ENCODE results near the gene CYP3A5. TPM values are rescaled to one million over a fixed set of nuclear protein-coding genes. Genes with fewer than 3 reads are reported as not detected.
"Not testable (repeated sequence)": the region's sequence is repeated elsewhere in the genome, so short reads cannot be mapped to it uniquely, and the experiment has no call there.

Gene CYP3A5
- total RNA-seq, 1 donor from 2014 or later, result 0.43 TPM

GRCh38 chr7:99644431-99644830, 35.4 kb downstream of the CYP3A5 start:
- intact Hi-C loops (cut with DNase I), result no loop called here
- Histone ChIP-seq H3K4me1 (no peaks in the 10 kb centered on the region), H3K4me3 (no peak overlapping the region), H3K27ac (no peak overlapping the region), H3K36me3 (peaks cover 2 to 13% of the 10 kb centered on the region in 2 donors), H3K9me3 (no peaks in the 10 kb centered on the region), H3K27me3 (no peaks in the 10 kb centered on the region)
- no peak for DNase-seq (ENCODE audit: low spot score in 2 of 2)
- TF ChIP-seq CTCF (IDR thresholded peaks at IDR 0.05), result no peak

GRCh38 chr7:99643464-99643863, 36.3 kb downstream of the CYP3A5 start:
- H3K27ac ChIP-seq, result no peak overlapping the region
- no peaks in the 10 kb centered on the region for H3K9me3 ChIP-seq
- DNase-seq (ENCODE audit: low spot score in 2 of 2), result no peak
- H3K4me1 ChIP-seq, result no peaks in the 10 kb centered on the region
- intact Hi-C loops (cut with DNase I), result no loop called here
- no peak overlapping the region for H3K4me3 ChIP-seq
- no peak for TF ChIP-seq CTCF (IDR thresholded peaks at IDR 0.05)
- peaks cover 2 to 17% of the 10 kb centered on the region in 2 donors for H3K36me3 ChIP-seq
- no peaks in the 10 kb centered on the region for H3K27me3 ChIP-seq

- intact Hi-C loops (cut with DNase I), result no loop called here
- no peak overlapping the region for H3K27ac ChIP-seq
- no peak overlapping the region for H3K4me3 ChIP-seq
- H3K27me3 ChIP-seq, result no peaks in the 10 kb centered on the region
- DNase-seq (ENCODE audit: low spot score in 2 of 2), result no peak
- H3K4me1 ChIP-seq, result no peaks in the 10 kb centered on the region
- H3K36me3 ChIP-seq, result peaks cover under 1 to 21% of the 10 kb centered on the region in 2 donors
- H3K9me3 ChIP-seq, result no peaks in the 10 kb centered on the region
- no peak for TF ChIP-seq CTCF (IDR thresholded peaks at IDR 0.05)
Observed at GRCh38 chr7:99642027-99642426, 37.8 kb downstream of the CYP3A5 start.

GRCh38 chr7:99639267-99639666, 40.5 kb downstream of the CYP3A5 start:
- TF ChIP-seq CTCF (IDR thresholded peaks at IDR 0.05), result no peak

GRCh38 chr7:99638731-99639130, 41.1 kb downstream of the CYP3A5 start:
- Histone ChIP-seq H3K36me3 (peaks cover 2 to 14% of the 10 kb centered on the region in 2 donors), H3K4me3 (no peak overlapping the region), H3K9me3 (no peaks in the 10 kb centered on the region), H3K27me3 (no peaks in the 10 kb centered on the region), H3K4me1 (no peaks in the 10 kb centered on the region), H3K27ac (no peak overlapping the region)
- no peak for TF ChIP-seq CTCF (IDR thresholded peaks at IDR 0.05)
- DNase-seq (ENCODE audit: low spot score in 2 of 2), result no peak
- intact Hi-C loops (cut with DNase I), result no loop called here

More at GRCh38 chr7:99639267-99639666, 40.5 kb downstream of the CYP3A5 start:
- intact Hi-C loops (cut with DNase I), result no loop called here
- H3K27me3 ChIP-seq, result no peaks in the 10 kb centered on the region
- peaks cover 0 to 9% of the 10 kb centered on the region in 2 donors for H3K36me3 ChIP-seq
- no peak for DNase-seq (ENCODE audit: low spot score in 2 of 2)
- no peak overlapping the region for H3K27ac ChIP-seq
- no peaks in the 10 kb centered on the region for H3K4me1 ChIP-seq
- H3K4me3 ChIP-seq, result no peak overlapping the region
- H3K9me3 ChIP-seq, result no peaks in the 10 kb centered on the region

- H3K4me3 ChIP-seq; intact Hi-C loops (cut with DNase I); H3K4me1 ChIP-seq; DNase-seq (ENCODE audit: low spot score in 2 of 2); H3K27me3 ChIP-seq; H3K27ac ChIP-seq; H3K9me3 ChIP-seq: not testable (repeated sequence)
- H3K36me3 ChIP-seq, result peaks cover 5 to 23% of the 10 kb centered on the region in 2 donors
Observed at GRCh38 chr7:99637414-99637813, 42.4 kb downstream of the CYP3A5 start.

Data from ascending aorta (tissue), 2 donors.